HG03558 (cell line): ENCODE data around the gene RPS17.
A peak's percentile ranks its signal among the peaks of the same experiment; 100 is the strongest.

Source experiments
- ATAC-seq: cut with Tn5 transposase; IDR thresholded peaks from one replicate; pipeline ENCODE4 v1.9.1; 2021; ENCODE audit warnings: moderate number of reproducible peaks; ENCODE audit not compliant: unreplicated experiment; ENCODE audit errors: extremely low read depth

RPS17 gene

GRCh38 chr15:82540055-82540983 is at the start of gene RPS17:
RPS17 (minus strand) TSS chr15:82540457; CDS start chr15:82540428, 29 bp downstream.
- ATAC-seq: peak; percentile 79

DNA sequence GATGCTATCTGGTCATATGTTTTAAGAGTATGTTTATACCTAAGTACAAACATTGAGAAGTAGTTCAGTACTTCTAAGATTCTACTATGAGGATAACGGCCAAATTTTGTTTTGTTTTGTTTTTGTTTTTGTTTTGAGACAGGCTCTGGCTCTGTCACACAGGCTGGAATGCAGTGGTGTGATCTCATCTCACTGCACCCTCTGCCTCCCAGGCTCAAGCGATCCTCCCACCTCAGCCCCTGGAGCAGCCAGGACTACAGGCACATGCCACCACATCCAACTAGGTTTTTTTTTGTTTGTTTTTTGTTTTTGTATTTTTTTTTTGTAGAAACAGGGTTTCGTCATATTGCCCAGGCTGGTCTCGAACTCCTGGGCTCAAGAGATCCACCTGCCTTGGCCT is 47.5 kb upstream of the RPS17 start:
- ATAC-seq: no peak

DNA sequence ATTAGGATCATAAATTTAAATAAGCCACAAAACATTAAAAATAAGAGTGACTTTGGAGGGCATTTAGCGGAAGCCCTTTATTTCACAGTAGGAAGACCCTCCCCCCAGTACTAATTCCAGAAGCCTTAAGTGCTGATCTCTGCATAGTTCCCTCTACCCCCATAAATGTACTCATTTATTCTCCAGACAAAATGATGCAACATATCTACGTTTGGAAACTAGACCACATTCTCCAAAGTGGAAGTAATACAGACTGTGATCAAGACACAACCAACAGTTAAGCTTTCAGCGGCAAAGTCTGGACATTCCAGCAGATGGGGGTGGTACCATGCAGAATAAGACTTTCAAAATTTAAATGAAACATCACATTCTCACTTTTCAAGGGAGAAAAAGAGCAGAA is 44.8 kb upstream of the RPS17 start:
- ATAC-seq: no peak

DNA sequence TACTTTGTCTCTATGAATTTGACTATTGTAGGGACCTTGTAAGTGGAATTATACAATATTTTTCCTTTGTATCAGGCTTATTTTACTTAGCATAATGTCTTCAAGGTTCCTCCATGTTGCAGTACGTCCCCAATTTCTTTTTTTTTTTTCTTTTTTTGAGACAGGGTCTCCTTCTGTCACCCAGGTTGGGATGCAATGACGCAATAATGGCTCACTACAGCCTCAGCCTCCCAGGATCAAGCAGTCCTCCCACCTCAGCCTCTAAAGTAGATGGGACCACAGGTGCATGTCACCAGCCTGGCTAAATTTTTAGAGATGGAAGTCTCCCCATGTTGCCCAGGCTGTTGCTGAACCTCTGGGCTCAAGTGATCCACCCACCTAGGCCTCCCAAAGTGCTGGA is 40.5 kb upstream of the RPS17 start:
- no peak for ATAC-seq

DNA sequence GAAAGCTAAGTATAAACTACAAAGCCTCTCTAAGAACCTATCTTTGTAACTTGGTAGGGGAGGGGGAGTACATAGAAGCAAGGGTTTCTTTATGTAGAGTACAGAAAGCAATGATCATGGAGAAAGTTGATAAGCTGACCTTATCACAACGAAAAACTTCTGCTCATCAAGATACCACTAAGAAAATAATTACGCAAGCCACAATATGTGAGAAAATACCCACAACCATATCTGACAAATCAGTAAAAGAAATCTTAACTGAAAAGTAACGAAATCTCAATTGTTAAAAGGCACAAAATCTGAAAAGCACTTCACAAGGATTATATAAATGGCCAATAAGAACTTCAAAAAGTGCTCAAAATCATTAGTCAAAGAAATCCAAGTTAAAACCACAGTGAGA is 35.1 kb upstream of the RPS17 start:
- ATAC-seq: no peak

GRCh38 chr15:82572986-82573385 is 32.7 kb upstream of the RPS17 start:
- ATAC-seq: no peak

GRCh38 chr15:82572311-82572710 is 32.1 kb upstream of the RPS17 start:
- no peak for ATAC-seq

DNA sequence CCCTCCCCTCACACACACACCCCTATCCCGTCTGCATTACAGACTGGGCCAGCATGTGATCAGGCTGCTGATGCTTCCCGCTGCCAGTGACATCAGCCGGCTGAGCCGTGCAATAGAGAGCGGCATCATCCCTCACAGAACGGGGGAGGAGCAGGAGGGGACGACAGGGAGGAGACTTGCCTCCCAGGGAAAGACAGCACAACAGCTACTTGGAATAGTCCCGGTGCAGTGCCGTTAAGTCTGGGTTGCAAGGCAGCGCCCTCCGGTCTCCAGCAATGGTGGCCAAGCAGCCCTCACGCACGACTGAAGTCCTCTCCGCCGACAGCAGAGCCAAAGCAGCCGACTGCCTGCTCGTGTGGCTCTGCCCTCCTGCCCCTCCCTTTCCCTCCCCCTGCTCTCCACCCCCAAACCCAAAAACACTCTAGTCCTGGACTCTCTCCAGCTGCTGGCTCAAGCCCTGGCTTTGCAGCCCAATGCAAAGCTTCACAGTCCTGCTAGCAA is 31.5 kb upstream of the RPS17 start:
- no peak for ATAC-seq

DNA sequence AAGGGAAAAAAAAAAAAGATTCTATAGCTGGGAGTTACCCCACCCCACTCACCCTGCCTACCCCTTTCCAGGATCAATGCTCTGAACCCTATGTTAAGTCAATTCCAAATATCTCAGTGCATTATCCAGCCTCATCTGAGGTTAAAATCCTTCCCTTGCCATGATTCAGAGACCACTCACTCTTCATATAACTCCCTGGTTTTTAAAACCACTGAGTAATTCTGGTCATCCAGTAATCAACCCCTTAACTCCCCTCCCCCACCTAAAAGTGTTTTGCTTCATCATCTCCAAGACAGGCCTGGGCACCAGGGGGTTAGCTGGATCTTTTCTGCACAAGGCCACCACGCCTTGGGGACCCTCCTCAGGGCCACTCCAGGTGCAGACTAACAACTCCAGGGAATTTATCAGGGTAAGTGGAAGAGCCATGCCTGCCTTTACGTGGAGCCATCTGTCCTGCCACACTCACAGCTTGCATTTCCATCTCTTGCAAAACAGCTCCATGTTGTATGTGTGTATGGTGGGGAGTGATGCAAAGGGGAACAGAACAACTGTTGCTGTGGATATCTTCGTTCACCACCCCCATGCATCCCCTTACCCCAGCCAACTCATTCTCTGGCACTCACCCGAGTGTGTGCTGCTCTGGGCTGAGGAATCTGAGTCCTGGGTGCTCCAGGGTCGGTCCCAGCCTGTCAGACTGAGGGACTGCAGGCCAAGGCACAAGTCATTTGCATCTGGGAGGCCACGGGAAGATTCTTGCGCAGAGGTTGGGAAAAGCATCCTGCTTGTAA is 30.7 kb upstream of the RPS17 start:
- ATAC-seq: no peak

DNA sequence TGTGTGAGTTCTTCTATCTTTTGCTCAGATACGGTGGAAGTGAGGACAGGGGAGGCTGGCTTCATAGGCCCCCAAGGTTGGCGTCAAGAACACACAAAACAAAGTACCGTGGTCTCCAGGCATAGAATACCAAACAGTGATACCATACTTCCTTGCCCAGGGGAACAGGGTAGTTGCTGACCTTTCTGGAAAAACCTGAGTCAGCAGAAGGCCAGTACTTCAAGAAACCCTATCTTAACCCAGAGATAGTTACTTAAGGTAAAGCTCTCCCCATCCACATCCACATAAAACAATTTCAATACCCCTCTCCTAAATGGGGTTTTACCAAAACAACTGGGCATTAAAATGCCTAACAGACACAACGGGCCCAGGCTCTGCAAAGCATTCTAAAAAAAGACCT is 29.6 kb upstream of the RPS17 start:
- ATAC-seq: no peak

GRCh38 chr15:82568986-82569385 is 28.7 kb upstream of the RPS17 start:
- no peak for ATAC-seq

- no peak for ATAC-seq
Measured at GRCh38 chr15:82567661-82568060, 27.4 kb upstream of the RPS17 start.

DNA sequence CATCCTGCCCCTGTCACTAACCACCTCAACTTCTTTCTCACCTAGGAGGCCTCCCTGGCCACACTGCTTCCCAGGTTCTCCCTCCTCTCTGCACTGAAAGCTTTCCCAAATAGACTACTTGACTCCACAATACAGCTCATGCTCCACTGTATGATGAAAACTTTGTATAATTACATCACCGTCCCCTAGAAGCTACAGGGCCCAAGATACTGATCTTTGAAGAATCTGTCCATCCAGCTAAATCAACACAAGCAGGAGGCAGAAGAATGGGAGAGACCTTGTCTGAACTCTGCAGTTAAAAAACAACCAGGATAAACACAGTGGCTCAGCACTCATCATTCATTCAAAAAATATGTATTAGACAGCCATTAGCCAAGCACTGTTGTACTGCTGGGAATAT is 26.4 kb upstream of the RPS17 start:
- ATAC-seq: no peak

GRCh38 chr15:82558502-82558901 is 18.2 kb upstream of the RPS17 start:
- no peak for ATAC-seq

- ATAC-seq: no peak
Measured at GRCh38 chr15:82556315-82557035, 16.2 kb upstream of the RPS17 start.

- ATAC-seq: no peak
Measured at GRCh38 chr15:82554849-82555248, 14.6 kb upstream of the RPS17 start.

GRCh38 chr15:82554351-82554750 is 14.1 kb upstream of the RPS17 start:
- no peak for ATAC-seq

GRCh38 chr15:82553846-82554245 is 13.6 kb upstream of the RPS17 start:
- ATAC-seq: no peak

DNA sequence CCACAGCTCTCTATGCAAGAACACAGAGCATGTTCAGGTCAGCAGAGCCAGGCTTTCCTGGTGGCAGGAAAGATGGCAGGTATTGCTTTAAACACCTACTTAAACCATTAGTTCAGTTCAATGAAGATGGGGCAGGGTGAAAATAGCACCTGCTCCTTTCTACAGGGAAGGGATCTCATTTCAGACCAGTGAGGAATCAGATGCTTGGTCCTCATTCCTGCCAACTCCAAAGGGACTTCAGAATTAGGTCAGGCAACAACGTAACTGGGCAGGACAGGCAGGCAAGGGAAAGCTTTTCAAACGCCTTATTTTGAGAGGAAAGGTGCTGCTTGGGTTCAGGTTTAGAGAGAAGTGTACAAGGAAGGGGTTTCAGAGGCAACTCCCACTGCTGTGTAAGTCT is 12.6 kb upstream of the RPS17 start:
- ATAC-seq: no peak

DNA sequence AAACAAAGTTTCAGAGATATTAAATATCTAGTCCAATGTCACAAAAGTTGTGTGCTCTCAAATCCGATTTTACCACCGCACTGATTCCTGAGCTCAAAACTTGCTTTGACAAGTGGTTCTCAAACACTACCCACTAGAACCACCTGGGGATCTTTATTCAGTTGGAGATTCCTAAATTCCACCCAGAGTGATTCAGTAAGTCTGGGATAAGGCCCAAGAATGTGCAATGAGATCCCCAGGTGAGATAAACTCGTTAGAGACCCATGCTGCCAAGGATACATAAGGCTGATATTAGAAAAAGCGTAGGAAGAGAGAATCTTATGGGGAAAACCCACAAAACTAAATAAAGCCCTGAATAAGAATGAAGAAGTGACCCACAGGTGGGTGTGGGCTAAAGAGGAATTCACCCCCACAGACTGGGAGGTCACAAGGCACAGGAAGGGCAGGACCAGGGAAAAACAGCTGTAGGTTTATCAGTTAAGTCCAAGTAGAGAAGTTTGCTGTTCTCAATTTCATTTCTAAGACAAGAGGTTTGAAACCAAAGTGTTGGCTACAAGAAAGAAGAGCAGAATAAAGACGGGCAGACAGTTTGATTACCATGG is 11.5 kb upstream of the RPS17 start:
- no peak for ATAC-seq
